ENCODE measurements around the gene TULP3. TPM values are rescaled to one million over a fixed set of nuclear protein-coding genes. Genes with fewer than 3 reads are reported as not detected.

TULP3 gene
- total and polyA plus RNA-seq, 2 of the 8 experiments (the other 6 are each of a cell fraction or from before 2014, with no cell fraction given): 18.4 to 21.2 TPM

DNA sequence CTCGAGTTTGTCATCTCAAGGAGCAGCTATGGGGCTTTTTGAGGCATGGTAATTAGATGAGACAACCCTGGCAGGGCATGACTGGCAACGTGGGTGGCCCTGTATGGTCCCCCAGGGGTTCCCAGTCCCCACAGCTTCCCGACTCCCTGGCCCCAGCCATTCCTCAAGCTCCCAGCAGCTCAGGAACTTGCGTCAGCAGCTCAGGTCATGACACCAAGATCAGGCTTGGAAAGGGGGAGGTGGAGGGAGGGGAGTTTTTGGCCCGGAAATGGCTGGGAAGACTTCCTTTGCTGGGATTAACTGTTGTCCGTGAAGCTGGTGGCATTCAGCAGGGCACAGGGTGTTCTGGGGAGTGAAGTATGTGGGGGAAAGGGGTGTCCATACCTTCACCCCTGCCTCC, 45.4 kb upstream of the TULP3 start:
- H2BK5ac ChIP-seq (ENCODE audit: low read depth, low read length): no peak overlapping the region
- H2AFZ ChIP-seq (ENCODE audit: low read length): no peak overlapping the region
- no peak overlapping the region for H3K4ac ChIP-seq (replicated peaks; ENCODE audit: insufficient read length, low read depth, low read length)
- no peak overlapping the region for H2BK120ac ChIP-seq (replicated peaks; ENCODE audit: low read depth, low read length)
- H3K14ac ChIP-seq (ENCODE audit: insufficient read length): no peak overlapping the region
- H4K91ac ChIP-seq (replicated peaks; ENCODE audit: insufficient read length, low read length): peak overlapping the region; percentile 56
- H2AK5ac ChIP-seq (ENCODE audit: low read depth, low read length): no peak overlapping the region
- no peak overlapping the region for H3K4me2 ChIP-seq (ENCODE audit: insufficient read depth in 1 of 2, low read depth in 2 of 2, low read length in 2 of 2)
- H3K79me1 ChIP-seq (ENCODE audit: low read depth, low read length): no peaks in the 10 kb centered on the region
- H4K20me1 ChIP-seq (replicated peaks in 1 of 2; ENCODE audit: control insufficient read depth in 1 of 2, insufficient read depth in 2 of 2, low read length in 2 of 2): peaks cover 0 to 3% of the 10 kb centered on the region in 2 experiments
- no peaks in the 10 kb centered on the region for H3K27me3 ChIP-seq (replicated peaks in 1 of 4; ENCODE audit: control insufficient read depth in 3 of 4, extremely low read depth in 1 of 4, insufficient read depth in 3 of 4, low read length in 3 of 4)
- H2BK20ac ChIP-seq (ENCODE audit: low read length): no peak overlapping the region
- H3K18ac ChIP-seq (ENCODE audit: extremely low read depth, low read length): no peak overlapping the region
- POLR2A ChIA-PET (ENCODE audit: partially characterized antibody): interaction anchor here (0.6 to 3.5 kb wide), 11 partner anchors 10 to 1124 kb away, joined by 3 to 31 read pairs (median 3); partner anchors contain the start of genes FOXM1, ITFG2, NRIP2 and RHNO1
- no peak for DNase-seq (ENCODE audit: low read depth in 1 of 2, low spot score in 2 of 2)
- no peak for TF ChIP-seq GABPA (IDR thresholded peaks at IDR 0.05; ENCODE audit: borderline replicate concordance, insufficient read depth, low read length)
- TF ChIP-seq NANOG (IDR thresholded peaks at IDR 0.05; ENCODE audit: insufficient read depth, low read depth, low read length, poor library complexity, severe bottlenecking): no peak
- CTCF ChIA-PET (ENCODE audit: partially characterized antibody): interaction anchor here (0.5 to 7.4 kb wide), 35 partner anchors 11 to 1261 kb away, joined by 3 to 84 read pairs (median 5); partner anchors contain the start of genes FOXM1, NRIP2, RHNO1 and TEX52
- no peak for FAIRE-seq
- 66% methylated on average over 6 of the region's 6 CpGs; no CpG with 5 or more reads in 1 of the 2 experiments for WGBS, 2 experiments (ENCODE audit: extremely low coverage in 1 of 2, insufficient coverage in 1 of 2, insufficient read length in 1 of 2, insufficient replicate concordance in 2 of 2, low coverage in 1 of 2, low lambda C conversion rate in 2 of 2, missing lambda C conversion rate in 1 of 2)
- no peak overlapping the region for H2BK12ac ChIP-seq (ENCODE audit: low read depth, low read length)
- H3K79me2 ChIP-seq (ENCODE audit: control insufficient read depth in 1 of 2, insufficient read depth in 2 of 2, low read length in 2 of 2): no peaks in the 10 kb centered on the region
- H3K36me3 ChIP-seq (ENCODE audit: control insufficient read depth in 2 of 4, insufficient read depth in 4 of 4, low read length in 3 of 4): no peaks in the 10 kb centered on the region
- no peak overlapping the region for H3K27ac ChIP-seq (ENCODE audit: low read depth, low read length)
- no peaks in the 10 kb centered on the region for H3K9me3 ChIP-seq (ENCODE audit: insufficient read depth in 2 of 2, low read depth in 1 of 2, low read length in 1 of 2)
- H3K4me3 ChIP-seq (ENCODE audit: extremely low read depth in 1 of 4, insufficient read depth in 2 of 4, low read depth in 3 of 4, low read length in 4 of 4): no peak overlapping the region
- H2BK15ac ChIP-seq (ENCODE audit: low read length): no peak overlapping the region; the same call in 1 of the 2 replicates
- no peak overlapping the region for H4K8ac ChIP-seq (ENCODE audit: extremely low read depth, insufficient read depth, low read length)
- H3K56ac ChIP-seq (replicated peaks; ENCODE audit: insufficient read length, low read depth, low read length): no peak overlapping the region
- no peak overlapping the region for H3K9ac ChIP-seq (replicated peaks in 1 of 4; ENCODE audit: extremely low read depth in 1 of 4, low read depth in 3 of 4, low read length in 3 of 4)
- no peak overlapping the region for H4K5ac ChIP-seq (ENCODE audit: insufficient read length, low read depth, low read length)
- no peak overlapping the region for H3K23ac ChIP-seq (ENCODE audit: insufficient read length)
- H3K23me2 ChIP-seq (ENCODE audit: low read depth, low read length): no peaks in the 10 kb centered on the region
- peaks cover 0 to 4% (median 3%) of the 10 kb centered on the region in 4 experiments; a peak in 6 of 7 replicates for H3K4me1 ChIP-seq (replicated peaks in 1 of 4; ENCODE audit: control insufficient read depth in 3 of 4, insufficient read depth in 4 of 4, low read length in 3 of 4)
